PC-3 (cell line): ENCODE measurements around the gene LGALS7B.

Source experiments
- EZH2 ChIP-seq: fragments of 300-600 bp; sonication (generic); IDR thresholded peaks from one replicate; pipeline ENCODE4 v1.6.1; 2017; ENCODE audit warnings: antibody characterized with exemption, mild to moderate bottlenecking, low read length; ENCODE audit not compliant: unreplicated experiment
- TF ChIP-seq, protein P1 (sequence below): fragments of 300-600 bp; sonication (generic); conservative IDR thresholded peaks from 2 replicates; pipeline ENCODE4 v1.5.1; 2017; ENCODE audit warnings: antibody characterized with exemption, low read depth, mild to moderate bottlenecking, low read length

DNA sequence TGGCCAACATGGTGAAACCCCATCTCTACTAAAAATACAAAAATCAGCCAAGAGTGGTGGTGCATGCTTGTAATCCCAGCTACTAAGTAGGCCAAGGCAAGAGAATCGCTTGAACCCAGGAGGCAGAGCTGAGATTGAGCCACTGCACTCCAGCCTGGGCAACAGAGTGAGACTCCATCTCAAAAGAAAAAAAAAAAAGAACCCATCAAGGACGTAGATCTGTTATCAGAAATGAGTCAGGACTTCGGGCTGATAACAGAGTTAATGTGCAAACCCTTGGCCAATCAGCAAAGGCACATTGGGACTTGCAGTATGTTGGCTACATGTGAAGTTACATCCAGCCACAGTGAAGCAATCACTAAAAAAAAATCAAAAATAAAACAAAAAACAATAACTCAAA, 4.8 kb upstream of the LGALS7B start:
- TF ChIP-seq, protein P1, sequence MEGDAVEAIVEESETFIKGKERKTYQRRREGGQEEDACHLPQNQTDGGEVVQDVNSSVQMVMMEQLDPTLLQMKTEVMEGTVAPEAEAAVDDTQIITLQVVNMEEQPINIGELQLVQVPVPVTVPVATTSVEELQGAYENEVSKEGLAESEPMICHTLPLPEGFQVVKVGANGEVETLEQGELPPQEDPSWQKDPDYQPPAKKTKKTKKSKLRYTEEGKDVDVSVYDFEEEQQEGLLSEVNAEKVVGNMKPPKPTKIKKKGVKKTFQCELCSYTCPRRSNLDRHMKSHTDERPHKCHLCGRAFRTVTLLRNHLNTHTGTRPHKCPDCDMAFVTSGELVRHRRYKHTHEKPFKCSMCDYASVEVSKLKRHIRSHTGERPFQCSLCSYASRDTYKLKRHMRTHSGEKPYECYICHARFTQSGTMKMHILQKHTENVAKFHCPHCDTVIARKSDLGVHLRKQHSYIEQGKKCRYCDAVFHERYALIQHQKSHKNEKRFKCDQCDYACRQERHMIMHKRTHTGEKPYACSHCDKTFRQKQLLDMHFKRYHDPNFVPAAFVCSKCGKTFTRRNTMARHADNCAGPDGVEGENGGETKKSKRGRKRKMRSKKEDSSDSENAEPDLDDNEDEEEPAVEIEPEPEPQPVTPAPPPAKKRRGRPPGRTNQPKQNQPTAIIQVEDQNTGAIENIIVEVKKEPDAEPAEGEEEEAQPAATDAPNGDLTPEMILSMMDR, result no peak
- TF ChIP-seq EZH2, result no peak
